Fibroblast of upper back skin (primary cell): ENCODE measurements around the gene KRT6A.
"Not testable (repeated sequence)": the region's sequence is repeated elsewhere in the genome, so short reads cannot be mapped to it uniquely, and the experiment has no call there.

Source experiments
- DNase-seq: peaks from one replicate; pipeline ENCODE4 v3.0.0-alpha.2; 2013

KRT6A gene

DNA sequence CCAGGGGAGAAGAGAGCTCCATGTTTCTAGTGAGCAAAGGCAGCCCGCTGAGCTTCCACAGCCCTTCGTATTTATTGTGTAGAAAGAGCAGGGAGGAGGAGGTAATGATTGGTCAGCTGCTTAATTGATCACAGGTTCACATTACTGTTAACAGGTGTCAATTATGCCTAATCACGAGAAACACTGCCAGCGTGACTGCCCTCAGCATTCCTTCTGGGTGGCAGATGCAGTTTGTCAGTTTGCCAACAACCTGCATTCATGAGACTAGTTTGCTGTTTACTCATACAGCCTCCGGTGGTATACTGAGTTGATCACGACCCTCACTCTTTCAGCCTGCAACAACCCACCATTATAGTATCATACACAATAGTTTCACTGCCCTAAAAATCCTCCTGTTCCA, 7.5 kb upstream of the KRT6A start:
- not testable (repeated sequence) for DNase-seq

DNA sequence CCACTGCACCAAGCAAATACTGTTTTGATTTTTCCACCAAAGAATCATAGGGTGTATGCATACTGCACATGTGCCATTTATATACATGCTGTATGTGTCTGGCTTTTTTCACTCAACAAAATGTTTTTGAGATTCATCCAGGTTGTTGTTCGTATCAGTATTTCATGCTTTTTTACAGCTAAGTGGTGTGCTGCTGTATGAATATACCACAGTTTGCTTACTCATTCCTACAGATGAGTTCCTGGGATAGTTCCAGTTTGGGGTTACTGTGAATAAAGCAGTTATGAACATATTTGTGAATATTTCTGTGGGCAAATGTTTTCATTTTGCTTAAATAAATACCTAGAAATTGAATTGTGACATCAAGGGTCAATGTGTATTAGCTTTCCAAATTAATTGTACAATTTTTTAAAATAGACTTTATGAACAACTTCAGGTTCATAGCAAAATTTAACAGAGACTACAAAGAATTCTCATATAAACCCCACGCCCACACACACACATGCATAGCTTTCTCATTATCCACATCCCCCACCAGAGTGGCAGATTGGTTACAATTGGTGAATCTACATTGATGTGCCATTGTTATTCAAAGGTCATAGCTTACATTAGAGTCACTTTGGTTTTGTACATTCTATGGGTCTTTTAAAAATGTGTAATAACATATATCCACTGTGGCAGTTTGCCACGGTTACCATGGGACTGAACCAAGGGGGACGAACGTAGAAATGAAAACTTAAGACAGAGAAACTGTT, 6.9 kb upstream of the KRT6A start:
- peak; percentile 54 for DNase-seq

DNA sequence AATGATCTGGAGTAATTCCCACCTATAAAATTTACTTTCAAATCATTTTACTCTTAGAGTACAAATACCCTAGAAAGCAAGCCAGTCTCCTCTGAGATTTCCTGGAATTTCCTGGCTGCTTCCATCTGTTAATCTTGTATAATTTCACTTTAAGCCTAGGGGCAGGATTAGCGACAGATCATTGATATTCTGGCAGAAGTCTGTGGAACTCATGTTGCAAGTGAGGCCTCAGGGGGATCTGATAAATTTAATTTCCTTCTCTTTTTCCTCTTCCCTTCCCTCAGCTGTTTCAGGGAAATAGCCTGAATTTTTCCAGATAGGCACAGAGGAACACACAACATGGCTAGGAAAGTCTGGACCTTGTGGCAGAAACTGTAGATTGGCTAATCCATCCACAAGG, 5.9 kb upstream of the KRT6A start:
- no peak for DNase-seq

- no peak for DNase-seq
Measured at GRCh38 chr12:52497975-52498374, 4.9 kb upstream of the KRT6A start.

DNA sequence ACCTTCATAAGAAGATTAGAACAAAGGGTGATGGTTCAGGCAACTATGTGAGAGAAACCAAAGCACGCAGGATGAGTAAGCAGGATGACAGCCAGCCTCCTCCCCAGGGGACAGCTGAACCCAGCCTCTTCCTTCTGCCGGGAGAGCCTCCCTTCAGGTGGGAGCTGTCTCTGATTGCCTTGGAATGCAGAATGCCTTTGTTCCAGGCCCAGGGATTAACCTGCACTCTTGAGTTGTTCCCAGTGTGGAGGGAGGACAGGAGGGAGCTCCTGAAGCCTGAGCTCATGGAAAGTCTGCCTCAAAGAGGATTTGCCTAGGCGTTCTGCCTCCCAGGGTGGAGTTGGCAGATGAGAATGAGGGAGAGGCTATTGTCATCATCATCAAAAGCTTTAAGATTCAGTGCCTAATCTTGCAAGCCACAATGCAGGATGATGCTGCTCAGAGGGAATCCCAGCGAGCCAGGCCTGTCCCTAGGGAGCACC, 3.6 kb upstream of the KRT6A start:
- DNase-seq: peak; percentile 87

GRCh38 chr12:52496054-52496453, 3.0 kb upstream of the KRT6A start:
- peak; percentile 9 for DNase-seq

- peak; percentile 36 for DNase-seq
Measured at GRCh38 chr12:52495389-52495788, 2.3 kb upstream of the KRT6A start.

DNA sequence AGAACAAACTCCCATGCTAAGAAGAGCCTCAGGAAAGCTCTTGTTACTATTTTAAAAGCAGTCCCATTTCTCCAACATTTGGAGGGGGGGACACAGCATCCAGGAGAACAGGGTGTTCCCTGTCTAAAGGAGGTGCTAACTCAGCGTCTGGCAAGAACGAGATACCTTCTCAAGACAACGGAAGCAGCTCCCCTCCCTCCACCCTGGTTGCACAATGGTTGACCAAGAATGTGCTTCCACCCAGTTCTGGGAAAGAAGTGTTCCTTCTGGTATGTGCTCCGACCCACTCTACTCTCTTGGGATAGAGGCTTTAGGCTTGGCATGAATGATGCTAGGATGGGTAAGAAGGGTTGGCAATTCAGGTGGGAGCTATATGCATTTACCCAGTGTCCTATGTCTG, 1.5 kb upstream of the KRT6A start:
- peak; percentile 62 for DNase-seq

GRCh38 chr12:52494100-52494499, 1.0 kb upstream of the KRT6A start:
- DNase-seq: no peak

DNA sequence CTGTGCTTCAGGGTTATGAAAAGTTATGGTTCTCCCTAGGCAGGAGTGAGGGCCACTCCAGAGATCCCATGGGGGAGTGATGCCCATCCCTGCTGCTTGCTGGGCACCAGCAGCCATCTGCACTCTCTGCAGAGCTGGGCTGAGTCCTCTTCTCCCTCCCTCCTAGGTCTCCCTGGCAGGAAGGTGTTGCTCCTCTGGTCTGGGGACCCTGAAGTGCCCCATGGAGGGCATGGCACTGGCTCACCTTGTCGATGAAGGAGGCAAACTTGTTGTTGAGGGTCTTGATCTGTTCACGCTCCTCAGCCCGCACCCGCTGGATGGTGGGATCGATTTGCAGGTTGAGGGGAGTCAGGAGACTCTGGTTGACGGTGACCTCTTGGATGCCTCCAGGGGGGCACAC, 652 bp downstream of the KRT6A start:
- not testable (repeated sequence) for DNase-seq

DNA sequence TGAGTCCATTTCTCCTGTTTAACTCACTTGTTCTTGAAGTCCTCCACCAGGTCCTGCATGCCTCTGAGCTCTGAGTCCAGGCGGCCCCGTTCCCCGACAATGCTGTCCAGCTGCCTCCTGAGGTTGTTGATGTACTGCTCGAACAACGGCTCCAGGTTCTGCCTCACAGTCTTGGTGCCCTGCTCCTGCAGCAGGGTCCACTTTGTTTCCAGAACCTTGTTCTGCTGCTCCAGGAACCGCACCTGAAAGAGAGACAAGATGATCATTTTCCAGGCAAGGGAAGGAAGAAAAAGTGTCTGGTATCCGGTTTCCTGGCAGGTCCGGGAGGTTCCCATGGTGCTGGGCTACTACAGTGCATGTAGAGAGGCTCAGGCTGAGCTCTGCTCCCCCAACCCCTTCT, 1.6 kb downstream of the KRT6A start:
- not testable (repeated sequence) for DNase-seq

GRCh38 chr12:52488736-52489135, 4.3 kb downstream of the KRT6A start:
- no peak for DNase-seq

DNA sequence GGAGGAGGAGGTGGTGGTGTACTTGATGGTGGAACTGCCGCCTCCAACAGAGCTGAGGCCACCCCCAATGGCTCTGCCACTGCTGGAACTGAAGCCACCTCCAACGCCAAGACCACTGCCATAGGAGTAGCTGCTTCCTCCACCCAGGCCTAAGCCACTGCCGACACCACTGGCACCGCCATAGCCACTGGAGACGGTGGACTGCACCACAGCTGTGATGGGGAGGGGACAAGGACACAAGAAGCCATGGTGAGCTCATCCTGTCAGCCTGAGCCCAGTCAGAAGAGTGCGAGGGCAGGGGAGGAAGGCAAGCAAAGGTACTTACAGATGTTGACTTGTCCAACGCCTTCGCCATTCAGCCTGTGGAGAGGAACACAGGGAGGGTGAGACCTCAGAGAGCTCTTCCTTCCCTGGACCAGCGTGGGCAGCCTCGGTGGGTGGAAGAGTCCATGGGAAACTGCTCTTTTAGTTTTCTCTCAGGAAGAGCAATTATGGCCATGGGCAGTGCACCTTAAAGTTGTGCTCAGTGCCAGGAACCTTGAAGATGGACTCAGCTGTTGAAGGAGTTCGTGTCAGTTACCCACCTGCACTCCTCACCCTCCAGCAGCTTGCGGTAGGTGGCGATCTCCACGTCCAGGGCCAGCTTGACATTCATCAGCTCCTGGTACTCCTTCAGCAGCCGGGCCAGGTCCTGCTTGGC, 5.2 kb downstream of the KRT6A start:
- not testable (repeated sequence) for DNase-seq

- no peak for DNase-seq
Measured at GRCh38 chr12:52487211-52487610, 5.8 kb downstream of the KRT6A start.

DNA sequence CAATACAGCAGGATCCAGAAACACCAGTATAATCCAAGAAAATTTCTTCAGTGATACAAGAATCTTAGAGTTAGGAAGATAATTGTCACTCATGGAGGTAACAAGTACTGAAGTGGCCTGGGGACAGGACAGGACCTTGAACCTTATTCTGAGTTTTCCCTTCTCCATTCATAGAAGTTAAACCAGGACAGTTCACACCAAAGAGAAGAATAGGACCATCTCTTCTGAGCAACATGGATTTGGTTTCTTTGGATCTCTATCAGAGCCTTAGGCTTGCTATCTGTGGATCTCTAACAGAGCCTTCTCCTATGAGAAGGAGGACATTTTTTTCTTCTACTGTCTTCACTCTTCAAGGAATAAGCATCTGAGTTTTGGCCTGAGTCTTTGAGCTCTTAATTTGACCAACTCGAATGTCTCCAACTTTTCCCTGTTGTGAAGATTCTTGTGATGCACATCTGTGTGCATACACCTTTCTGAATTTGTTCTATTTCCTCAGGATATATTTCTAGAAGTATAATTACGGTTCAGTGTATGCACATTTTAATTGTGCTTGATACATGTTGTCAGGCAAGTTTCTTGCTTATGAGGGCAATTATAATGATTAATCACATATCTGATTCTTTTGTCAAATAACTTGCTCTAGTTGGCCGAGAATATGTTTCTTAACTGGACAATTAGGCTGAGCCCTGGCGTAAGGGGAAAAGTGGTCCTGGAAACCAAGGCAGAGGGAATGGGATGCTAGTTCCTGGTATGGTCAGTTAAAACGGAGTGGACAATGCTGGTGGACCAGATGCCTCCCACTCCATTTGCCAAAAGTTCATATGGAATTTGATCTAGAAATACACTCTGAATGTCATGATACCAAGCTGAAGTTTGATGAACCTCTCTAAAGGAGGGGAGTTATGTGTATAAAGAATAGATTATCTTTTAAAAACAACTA, 6.6 kb downstream of the KRT6A start:
- no peak for DNase-seq

DNA sequence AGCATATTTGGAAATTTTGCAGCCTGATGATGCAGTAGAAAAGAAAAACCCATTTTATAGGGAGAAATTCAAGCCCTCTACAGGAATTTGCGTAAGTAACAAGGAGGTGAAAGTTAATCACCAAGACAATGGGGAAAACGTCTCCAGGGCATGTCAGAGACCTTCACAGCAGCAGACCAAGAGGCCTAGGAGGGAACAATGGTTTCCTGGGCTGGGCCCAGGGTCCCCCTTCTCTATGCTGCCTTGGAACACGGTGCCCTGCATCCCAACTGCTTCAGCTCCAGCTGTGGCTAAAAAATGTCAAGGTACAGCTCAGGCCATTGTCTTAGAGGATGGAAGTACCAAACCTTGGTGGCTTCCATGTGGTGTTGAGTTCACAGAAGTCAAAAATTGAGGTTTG, 13.0 kb downstream of the KRT6A start:
- DNase-seq: no peak

DNA sequence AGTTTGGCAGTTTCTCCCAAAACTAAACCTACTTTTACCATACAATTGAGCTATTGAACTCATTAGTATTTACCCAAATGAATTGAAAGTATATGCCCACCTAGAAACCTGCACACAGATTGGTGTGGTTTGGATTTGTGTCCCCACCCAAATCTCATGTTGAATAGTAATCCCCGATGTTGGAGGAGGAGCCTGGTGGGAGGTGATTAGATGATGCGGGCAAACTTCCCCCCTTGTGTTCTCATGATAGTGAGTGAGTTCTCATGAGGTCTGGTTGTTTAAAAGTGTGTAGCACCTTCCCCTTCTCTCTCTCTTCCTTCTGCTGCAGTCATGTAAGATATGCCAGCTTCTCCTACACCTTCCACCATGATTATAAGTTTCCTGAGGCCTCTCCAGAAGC, 15.4 kb downstream of the KRT6A start:
- DNase-seq: no peak

- DNase-seq: no peak
Measured at GRCh38 chr12:52474212-52474611, 18.8 kb downstream of the KRT6A start.

DNA sequence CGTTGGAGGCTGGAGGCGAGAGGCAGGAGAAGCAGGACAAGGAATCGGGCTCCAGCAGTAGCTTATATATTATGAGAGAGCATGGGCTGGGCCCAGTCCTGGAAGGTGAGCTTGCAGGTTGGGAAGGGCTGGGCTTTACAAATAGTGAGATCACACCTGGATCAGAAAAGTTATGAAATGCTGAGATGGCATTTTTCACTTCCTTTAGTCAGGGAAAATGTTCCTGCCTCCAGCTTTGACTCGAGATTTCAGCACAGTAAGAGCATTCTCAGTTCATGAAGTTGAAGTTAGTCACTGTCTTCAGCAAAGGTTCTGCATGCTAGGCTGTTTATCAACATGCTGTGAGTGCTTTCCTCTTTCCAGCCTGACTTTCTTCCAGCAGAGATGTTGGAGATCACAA, 19.3 kb downstream of the KRT6A start, which contains the start of gene KRT6C:
TSS of gene KRT6C (minus strand) at position 38 of the 400 bp plus-strand sequence. CDS start 68 bp downstream, outside the sequence.
- DNase-seq: no peak

GRCh38 chr12:52469853-52470252, 23.2 kb downstream of the KRT6A start:
- DNase-seq: no peak

GRCh38 chr12:52464897-52465296, 28.2 kb downstream of the KRT6A start:
- no peak for DNase-seq

- DNase-seq: no peak
Measured at GRCh38 chr12:52461693-52462092, 31.4 kb downstream of the KRT6A start.

DNA sequence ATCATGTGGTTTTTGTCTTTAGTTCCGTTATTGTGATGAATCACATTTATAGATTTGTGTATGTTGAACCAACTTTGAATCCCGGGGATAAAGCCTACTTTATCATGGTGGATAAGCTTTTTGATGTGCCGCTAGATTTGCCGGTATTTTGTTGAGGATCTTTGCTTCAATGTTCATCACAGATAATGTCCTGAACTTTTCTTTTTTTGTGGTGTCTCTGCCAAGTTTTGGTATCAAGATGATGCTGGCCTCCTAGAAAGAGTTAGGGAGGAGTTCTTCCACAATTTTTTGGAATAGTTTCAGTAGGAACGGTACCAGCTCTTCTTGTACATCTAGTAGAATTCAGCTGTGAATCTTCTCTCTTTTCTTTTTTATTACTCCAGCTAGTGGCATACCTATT, 34.2 kb downstream of the KRT6A start:
- DNase-seq: no peak
